Erythroblast (primary cell): Measurements from ENCODE around the gene GLIS1.

Experiments
- DNase-seq, 2 experiments: peaks; one replicate each; lab custom pipeline; 2025; lab: John Stamatoyannopoulos, UW
- GATA1 ChIP-seq: IDR thresholded peaks from 2 replicates; pipeline ENCODE4 v1.6.1; 2011; ENCODE audit warnings: low read depth, mild to moderate bottlenecking, control low read depth, low read length, moderate library complexity
- POLR2A ChIP-seq: IDR thresholded peaks from 2 replicates; pipeline ENCODE4 v1.6.1; 2011; ENCODE audit warnings: mild to moderate bottlenecking, low read length

Gene GLIS1

DNA sequence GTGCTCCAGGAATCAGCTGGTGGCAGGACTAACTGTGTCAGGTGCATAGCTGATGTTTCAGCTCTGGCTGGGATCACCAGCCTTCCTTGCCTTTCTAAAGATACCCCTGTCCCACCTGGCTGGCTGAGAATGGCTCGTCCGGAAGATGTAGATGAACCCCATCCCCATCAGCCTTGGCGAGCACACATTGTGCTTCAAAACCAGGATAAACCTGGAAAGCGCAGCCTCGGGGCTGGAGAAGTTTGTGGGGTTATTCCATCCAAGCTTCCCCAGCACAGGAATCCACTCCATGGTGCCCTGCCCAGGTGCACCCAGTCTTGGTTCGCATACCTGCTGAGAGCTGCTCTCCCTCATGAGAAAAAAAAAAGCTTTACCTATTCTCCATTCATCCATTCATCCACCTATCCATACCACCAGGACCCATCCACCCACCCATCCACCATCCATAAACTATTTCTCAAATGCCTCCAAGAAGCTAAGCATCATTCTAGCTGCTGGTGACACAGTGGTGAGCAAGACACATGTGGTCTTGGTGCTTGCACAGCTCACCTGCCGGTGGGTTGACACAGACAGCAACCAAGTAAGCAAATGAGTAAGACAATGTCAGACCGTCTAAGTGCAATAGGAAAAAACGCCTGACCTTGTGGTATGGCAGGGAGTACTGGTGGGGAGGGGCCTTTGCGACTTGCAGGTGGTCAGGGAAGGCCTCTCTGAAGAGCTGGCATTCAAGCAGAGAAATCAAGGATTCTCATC, 185.8 kb downstream of the GLIS1 start:
- TF ChIP-seq POLR2A (no peak), GATA1 (no peak)
- no peak for DNase-seq

DNA sequence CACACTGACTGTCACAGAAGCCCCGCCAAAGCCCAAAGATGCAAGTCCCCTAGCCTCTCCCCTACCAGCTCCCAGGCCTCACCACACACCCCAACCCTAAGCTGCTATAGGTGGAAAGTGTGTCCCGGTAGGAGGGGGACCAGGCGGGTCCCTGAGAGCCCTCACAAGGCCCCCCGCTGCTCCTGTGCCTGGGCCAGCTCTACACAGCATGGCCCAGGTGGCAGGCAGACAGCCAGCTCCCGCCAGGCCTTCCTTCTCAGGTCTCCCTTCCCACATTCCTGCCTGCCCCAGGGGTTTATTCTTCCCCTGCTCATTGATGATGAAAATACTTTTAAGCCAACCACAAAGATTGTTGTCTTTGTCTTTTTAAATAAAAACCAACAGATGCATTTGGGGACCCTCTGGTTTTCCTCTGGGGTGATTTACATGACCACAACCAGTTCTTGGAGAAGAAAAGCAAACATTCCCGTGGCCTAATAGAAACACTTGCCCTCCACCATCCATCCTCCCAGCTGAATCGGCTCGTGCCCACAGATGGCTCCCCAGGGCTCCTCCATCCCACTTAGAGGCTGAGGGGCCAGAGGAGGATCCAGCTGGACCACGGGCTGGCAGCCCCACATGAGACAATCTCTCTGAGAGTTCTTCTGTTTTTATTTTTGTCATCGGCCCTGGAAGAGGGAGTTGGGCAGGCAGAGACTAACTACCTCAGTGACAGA, 186.7 kb downstream of the GLIS1 start:
- TF ChIP-seq GATA1 (no peak), POLR2A (no peak)
- no peak for DNase-seq

DNA sequence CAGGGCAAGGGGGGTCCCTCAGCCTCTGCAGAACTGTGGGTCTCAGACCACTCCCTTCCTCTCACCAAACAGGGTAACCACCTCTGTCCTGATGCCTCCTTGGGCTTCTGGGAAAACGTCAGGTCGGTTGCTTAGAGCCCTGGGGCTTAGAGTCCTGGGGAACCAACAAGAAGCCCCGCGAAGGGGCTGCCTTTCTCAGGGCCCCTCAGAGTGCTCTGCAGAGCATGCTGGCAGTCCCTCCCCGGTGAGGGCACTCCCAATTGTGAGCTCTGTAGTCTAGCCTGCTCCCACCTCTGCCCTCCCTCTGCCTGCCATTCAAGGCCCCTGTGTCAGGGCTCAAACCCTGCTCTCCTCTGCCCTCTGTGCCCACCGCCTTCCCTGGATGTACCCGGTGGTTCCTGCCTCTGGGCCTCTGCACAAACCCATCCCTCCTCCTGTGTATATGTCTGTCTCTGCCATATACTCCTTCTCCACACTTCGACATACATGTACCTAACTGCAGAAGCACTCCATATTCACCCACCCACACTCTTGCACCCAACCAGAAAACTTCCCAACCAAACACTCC, 187.5 kb downstream of the GLIS1 start:
- TF ChIP-seq GATA1 = no peak
- TF ChIP-seq POLR2A = no peak
- no peak for DNase-seq

DNA sequence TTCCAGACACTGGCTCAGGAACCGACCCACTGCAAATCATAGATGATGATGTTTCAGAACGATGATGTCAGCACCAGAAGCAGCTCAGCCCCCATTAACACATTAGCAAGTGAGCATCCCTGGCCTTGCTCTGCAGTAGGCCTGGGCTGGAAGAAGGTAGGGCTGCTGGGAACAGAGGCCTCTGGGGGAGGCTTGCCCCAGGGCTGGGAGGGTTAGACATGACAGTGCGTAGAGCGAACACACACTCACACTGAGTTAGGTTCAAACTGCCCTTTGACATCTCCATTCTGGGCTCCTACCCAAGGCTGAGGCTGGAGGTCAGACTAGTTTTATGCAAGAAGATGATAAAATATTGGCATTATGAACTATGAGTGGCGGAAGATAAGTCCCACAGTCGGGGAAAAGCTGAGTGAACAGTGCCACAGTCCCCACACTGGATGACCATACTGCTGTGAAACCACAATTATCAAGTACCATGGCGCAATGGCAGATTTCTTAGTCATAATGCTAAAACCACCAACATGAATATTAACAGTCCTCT, 188.7 kb downstream of the GLIS1 start:
- TF ChIP-seq POLR2A = no peak
- DNase-seq = no peak

DNA sequence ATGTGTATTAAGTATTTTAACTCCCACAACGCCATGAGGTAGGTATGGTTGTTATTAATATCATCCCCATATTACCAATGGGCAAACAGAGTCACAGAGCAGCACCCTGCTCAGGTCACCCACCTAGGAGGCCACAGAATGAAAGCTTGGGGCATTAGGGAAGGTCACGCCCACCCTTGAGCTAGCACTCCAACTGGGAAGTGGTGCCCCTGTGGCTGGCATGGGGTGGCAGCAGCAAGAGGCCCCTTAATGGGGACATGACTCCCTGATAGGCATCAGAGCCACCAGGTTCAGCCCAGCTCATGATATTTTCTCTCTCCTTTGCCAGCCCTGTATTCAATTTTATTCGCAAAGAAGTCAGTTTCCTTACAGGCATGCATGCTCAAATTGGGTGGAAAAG, 189.2 kb downstream of the GLIS1 start:
- TF ChIP-seq POLR2A (no peak), GATA1 (no peak)
- no peak for DNase-seq

DNA sequence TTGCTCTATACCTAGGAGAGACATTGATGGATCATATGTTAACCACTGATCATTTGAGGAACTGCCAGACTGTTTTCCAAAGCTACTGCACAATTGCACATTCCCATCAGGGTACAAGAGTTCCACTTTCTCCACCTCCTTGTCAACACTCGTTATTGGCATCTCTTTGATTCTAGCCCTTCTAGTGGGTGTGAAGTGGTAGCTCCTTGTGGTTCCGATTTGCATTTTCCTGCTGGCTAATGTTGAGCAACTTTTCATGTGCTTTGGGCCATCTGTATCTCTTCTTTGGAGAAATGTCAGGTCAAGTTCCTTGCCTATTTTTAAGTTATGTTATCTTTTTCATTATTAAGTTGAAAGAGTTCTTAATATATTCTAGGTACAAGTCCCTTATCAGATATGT, 189.7 kb downstream of the GLIS1 start:
- TF ChIP-seq GATA1 (no peak), POLR2A (no peak)
- no peak for DNase-seq

DNA sequence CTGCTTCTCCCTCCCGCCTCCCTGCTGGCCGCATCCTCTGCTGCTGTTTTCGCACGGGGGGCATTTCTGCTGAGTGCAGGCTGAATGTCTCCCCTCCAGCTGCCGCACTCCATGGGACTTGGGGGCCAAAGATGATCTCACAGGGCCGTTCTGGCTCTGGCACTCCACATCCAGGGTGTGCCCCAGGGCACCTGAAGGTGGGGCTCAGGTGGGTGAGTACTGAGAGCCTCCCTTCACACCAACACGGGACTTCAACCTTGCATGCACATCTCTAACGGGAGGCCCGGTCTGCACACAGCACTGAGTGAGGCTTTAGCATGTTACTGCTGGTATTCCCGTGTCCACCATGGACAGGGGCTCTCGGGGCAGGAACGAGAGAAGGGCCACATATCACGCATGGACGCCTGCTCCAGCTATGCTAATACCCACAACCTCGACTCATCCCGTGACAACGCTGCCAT, 190.9 kb downstream of the GLIS1 start:
- no peak for DNase-seq
- no peak for TF ChIP-seq GATA1
- TF ChIP-seq POLR2A = no peak

DNA sequence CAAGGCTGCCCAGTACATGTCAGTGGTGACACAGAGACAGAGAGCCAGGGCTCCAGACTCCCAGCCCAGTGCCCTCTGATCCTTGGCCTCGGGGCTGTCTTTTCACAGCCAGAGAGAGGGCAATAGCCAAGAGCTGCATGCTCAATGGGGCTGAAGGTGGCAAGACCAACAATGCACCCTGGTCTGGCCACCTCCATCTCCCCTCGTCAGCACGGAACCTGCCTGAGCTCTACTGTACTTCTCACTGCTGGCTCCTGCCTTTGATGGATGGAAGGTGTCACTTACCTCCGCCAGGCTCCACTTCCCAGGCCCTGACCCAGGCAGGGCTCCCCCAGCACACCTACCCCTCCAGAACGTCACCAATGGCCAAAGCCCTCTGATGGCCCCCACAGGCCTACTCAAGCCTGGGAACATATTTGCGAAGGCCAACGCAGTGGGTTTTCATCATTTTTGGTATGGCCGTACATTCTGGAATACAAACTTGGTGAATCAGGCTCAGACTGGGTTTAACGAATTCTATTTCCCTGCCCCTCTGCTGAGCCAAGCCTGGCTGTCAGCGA, 191.7 kb downstream of the GLIS1 start:
- TF ChIP-seq GATA1 (no peak), POLR2A (no peak)
- no peak for DNase-seq

DNA sequence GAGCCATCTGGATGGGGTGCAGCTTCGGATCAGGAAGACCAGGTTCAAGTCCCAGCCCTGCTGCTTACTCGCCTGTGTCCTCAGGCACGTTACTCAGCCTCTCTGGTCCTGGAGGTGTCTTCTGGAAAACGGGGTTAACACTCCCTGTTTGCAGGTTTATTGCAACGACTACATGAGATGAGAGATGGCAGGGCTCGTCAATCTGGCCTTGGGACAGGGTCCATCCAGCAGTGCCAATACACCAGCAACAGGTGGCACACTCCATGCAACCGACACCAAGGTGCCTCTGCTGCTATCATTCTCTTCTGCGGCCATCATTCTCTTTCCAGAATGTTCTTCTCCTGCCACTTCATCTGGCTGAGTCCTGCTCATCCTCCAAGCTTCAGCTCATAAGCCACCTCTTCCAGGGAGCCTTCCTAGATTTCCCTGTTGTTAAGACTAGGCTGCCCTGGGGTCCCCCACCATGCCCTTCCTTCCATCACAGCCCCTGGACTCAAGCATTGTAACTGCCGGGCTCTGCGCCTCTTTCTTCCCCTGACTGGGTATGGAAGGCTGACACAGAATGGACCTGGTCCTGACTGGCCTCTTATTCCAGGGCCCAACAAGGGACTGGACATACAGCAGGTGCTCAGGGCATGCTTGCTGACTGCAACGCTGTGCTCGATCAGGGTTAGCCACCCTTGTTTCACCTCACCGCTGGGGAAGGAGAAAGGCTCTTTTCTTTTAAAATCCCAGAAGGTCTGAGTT, 192.4 kb downstream of the GLIS1 start:
- DNase-seq = no peak

DNA sequence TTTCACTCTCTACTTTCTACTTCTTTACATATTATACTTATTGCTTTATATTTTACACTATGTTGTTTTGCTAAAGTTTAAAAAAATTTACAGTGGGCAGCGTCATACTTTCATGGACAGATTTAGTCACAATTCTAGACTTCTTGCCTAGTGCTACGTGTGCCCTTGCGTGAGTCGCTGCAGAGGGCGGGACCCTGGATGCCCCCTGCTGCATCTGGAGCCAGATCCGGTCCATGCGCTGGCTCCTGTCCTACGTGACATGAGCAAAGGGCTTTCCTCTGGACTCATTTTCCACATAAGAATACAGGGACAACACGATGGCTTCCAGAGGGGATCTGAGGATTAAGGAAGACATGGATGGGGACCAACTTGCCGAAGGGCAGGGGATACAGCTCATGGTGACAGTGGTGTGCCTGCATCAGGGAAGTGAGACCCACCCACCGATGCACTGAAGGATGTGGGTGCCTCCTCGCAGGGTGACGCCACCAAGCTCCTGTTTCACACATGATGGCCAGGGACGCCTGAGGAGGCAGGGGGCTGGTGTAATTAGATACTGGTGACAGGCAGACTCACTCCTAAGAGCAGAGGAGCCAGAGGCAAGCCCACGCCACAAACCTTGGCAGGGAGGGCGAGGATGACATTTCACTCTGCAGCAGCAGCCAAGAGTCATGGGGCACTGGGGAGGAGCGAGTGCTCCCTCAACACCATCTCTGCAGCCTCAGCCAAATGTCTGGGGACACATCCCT, 193.1 kb downstream of the GLIS1 start:
- no peak for DNase-seq

More for the DNA sequence above, 192.4 kb downstream of the GLIS1 start:
- no peak for TF ChIP-seq GATA1
- no peak for TF ChIP-seq POLR2A

DNA sequence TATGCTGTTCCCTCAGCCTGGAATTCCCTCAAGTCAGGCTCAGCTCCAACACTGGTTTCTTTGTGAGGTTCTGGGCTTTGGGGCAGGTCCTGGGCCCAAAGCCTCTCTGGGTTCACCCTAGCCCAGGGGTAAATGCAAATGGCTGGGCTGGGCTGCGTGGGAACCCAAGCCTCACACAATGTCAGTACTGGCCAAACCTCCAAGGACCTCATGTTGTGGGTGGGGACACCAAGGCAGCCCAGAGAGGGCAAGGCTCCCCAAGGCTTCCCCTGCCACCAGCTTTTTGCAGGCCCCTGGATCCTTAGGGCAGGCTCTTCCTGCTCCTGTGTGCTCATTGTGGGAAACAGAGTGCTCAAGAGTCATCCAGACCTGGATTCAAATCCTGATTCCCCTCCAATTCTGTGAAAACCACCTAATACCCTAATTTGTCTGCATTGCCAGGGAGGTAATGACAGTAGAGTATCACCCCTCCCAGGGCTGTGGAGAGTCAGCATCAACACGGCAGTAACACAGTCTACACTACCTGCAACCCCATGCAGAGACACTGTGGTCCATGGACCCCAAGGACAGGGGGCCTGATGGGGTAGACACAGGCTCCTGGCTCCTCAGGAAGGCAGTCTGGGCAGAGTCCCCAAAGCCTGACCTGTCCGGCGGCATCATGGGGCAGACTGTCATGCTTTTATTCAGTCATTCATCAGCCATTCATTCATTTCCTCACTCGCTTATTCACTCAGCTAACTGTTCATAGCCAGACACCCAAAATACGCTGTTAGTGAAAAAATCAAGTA, 194.0 kb downstream of the GLIS1 start:
- no peak for DNase-seq
- TF ChIP-seq POLR2A (no peak), GATA1 (no peak)

More for the DNA sequence above, 193.1 kb downstream of the GLIS1 start:
- TF ChIP-seq GATA1 = no peak
